UCSD-AML1 (cell line): Measurements from ENCODE around the gene LSM14A.
A peak's percentile ranks its signal among the peaks of the same experiment; 100 is the strongest.
"Not testable (repeated sequence)": the region's sequence is repeated elsewhere in the genome, so short reads cannot be mapped to it uniquely, and the experiment has no call there.

Experiments
- DNase-seq: peaks from one replicate; lab custom pipeline; 2025; ENCODE audit not compliant: unreplicated experiment; lab: John Stamatoyannopoulos, UW

LSM14A gene

GRCh38 chr19:34226036-34226435 lies 53.7 kb downstream of the LSM14A start:
- no peak for DNase-seq

- no peak for DNase-seq
Observed at GRCh38 chr19:34228347-34228746, 56.0 kb downstream of the LSM14A start.

- DNase-seq, result no peak
Observed at GRCh38 chr19:34228762-34229161, 56.5 kb downstream of the LSM14A start.

GRCh38 chr19:34229721-34230120 lies 57.4 kb downstream of the LSM14A start:
- DNase-seq, result no peak

- DNase-seq, result no peak
Observed at GRCh38 chr19:34230820-34231219, 58.5 kb downstream of the LSM14A start.

GRCh38 chr19:34231439-34231838 lies 59.1 kb downstream of the LSM14A start:
- no peak for DNase-seq

- peak; percentile 29 for DNase-seq
Observed at GRCh38 chr19:34232566-34233481, 60.5 kb downstream of the LSM14A start.

- no peak for DNase-seq
Observed at GRCh38 chr19:34235425-34235940, 63.2 kb downstream of the LSM14A start.

- DNase-seq, result no peak
Observed at GRCh38 chr19:34236035-34236987, 64.0 kb downstream of the LSM14A start.

- DNase-seq, result no peak
Observed at GRCh38 chr19:34237283-34237682, 65.0 kb downstream of the LSM14A start.

GRCh38 chr19:34237939-34238338 lies 65.6 kb downstream of the LSM14A start:
- no peak for DNase-seq

- DNase-seq, result no peak
Observed at GRCh38 chr19:34241513-34242337, 69.4 kb downstream of the LSM14A start.

- DNase-seq, result not testable (repeated sequence)
Observed at GRCh38 chr19:34243138-34243875, 71.0 kb downstream of the LSM14A start.

GRCh38 chr19:34243876-34244578 lies 71.7 kb downstream of the LSM14A start:
- DNase-seq, result no peak

- DNase-seq, result no peak
Observed at GRCh38 chr19:34244611-34245299, 72.5 kb downstream of the LSM14A start.

GRCh38 chr19:34246340-34246739 lies 74.0 kb downstream of the LSM14A start:
- no peak for DNase-seq

- DNase-seq, result no peak
Observed at GRCh38 chr19:34248941-34249340, 76.6 kb downstream of the LSM14A start.

- not testable (repeated sequence) for DNase-seq
Observed at GRCh38 chr19:34253167-34253566, 80.9 kb downstream of the LSM14A start.

GRCh38 chr19:34253681-34254045 lies 81.4 kb downstream of the LSM14A start:
- DNase-seq, result not testable (repeated sequence)
